Stomach (tissue), 4 donors: ENCODE data around the gene ASTN2.

Experiments
- CTCF ChIP-seq, 7 experiments: fragments of 450-650 bp in 4 of 7; fragments of 200-600 bp in 3 of 7; sonication (generic) in 3 of 7; IDR thresholded peaks; one replicate each; pipeline ENCODE4 v1.5.1; 2016 to 2019; ENCODE audit warnings: antibody characterized with exemption in 7 of 7, control low read depth in 2 of 7, mild to moderate bottlenecking in 1 of 7
- EP300 ChIP-seq: sonication (generic); formaldehyde crosslinking; IDR thresholded peaks from one replicate; pipeline ENCODE4 v1.6.1; 2017; ENCODE audit warnings: antibody characterized with exemption
- POLR2A ChIP-seq, 4 donors: fragments of 450-650 bp; IDR thresholded peaks; one replicate each; pipeline ENCODE4 v1.6.1; 2016; ENCODE audit warnings: antibody characterized with exemption in 4 of 4, control low read depth in 2 of 4, mild to moderate bottlenecking in 1 of 4, moderate library complexity in 1 of 4
- POLR2AphosphoS5 ChIP-seq, 3 donors: sonication (generic); formaldehyde crosslinking; IDR thresholded peaks; one replicate each; pipeline ENCODE4 v1.6.1; 2016; ENCODE audit warnings: antibody characterized with exemption in 3 of 3

- no peak for TF ChIP-seq POLR2A (IDR thresholded peaks at IDR 0.05)
- no peak for TF ChIP-seq CTCF (IDR thresholded peaks at IDR 0.05)
- no peak for TF ChIP-seq POLR2AphosphoS5 (IDR thresholded peaks at IDR 0.05)
- no peak for TF ChIP-seq EP300
Measured at GRCh38 chr9:117088786-117089185, 326.1 kb downstream of the ASTN2 start.
